AG04450 (cell line): ENCODE data around the gene DNAI1. TPM values are rescaled to one million over a fixed set of nuclear protein-coding genes. Genes with fewer than 3 reads are reported as not detected.

Experiments
- CTCF ChIA-PET: fragments of 300-600, 350-600 bp; formaldehyde crosslinking; extraction: SDS; loops from one replicate; lab custom pipeline; 2022; ENCODE audit warnings: antibody characterized with exemption, inconsistent platforms; lab: Charles Lee
- POLR2A ChIA-PET: fragments of 350-600 bp; formaldehyde crosslinking; extraction: SDS; loops from one replicate; lab custom pipeline; 2021; ENCODE audit warnings: antibody characterized with exemption, inconsistent platforms; lab: Yijun Ruan, JAX
- DNase-seq: peaks from one replicate; pipeline ENCODE4 v3.0.0-alpha.2; 2011; ENCODE audit warnings: low read depth, low spot score
- H3K27ac ChIP-seq: one replicate; pipeline ENCODE4 v1.5.1; 2012; ENCODE audit warnings: low read depth, low read length, control low read depth
- H3K27me3 ChIP-seq: one replicate; pipeline ENCODE4 v1.6.0; 2012; ENCODE audit warnings: low read length; ENCODE audit not compliant: control insufficient read depth, insufficient read depth
- H3K4me3 ChIP-seq: 2 replicates; pipeline ENCODE4 v1.5.1; 2011; ENCODE audit warnings: mild to moderate bottlenecking, low read depth, low read length, control low read depth
- H3K9me3 ChIP-seq: 2 replicates; pipeline ENCODE4 v1.5.1; 2012; ENCODE audit warnings: low read length; ENCODE audit not compliant: control insufficient read depth, insufficient read depth
- CTCF ChIP-seq: IDR thresholded peaks from 2 replicates; pipeline ENCODE4 v1.5.1; 2011; ENCODE audit warnings: low read depth, low read length, control low read depth, inconsistent platforms
- polyA plus RNA-seq: library from polyadenylated mRNA; depleted of rRNA; stranded (reverse); fragments of >200 nt; gene quantifications from 2 replicates; pipeline ENCODE4 v1.2.3, GENCODE V29; 2011

DNAI1 gene
- polyA plus RNA-seq, 1 experiment, result not detected

GRCh38 chr9:34446951-34447350, 11.7 kb upstream of the DNAI1 start:
- POLR2A ChIA-PET, result interaction anchor here (1.0 kb wide), 1 partner anchor 12 kb away, joined by 3 read pairs; the partner anchor contains the start of genes DNAI1 and FAM219A
- no peak overlapping the region for H3K27ac ChIP-seq
- CTCF ChIA-PET, result interaction anchor here (0.9 to 6.4 kb wide), 6 partner anchors 11 to 157 kb away, joined by 4 to 44 read pairs (median 8); no protein-coding TSS in a partner anchor

GRCh38 chr9:34450644-34451043, 8.0 kb upstream of the DNAI1 start:
- Histone ChIP-seq H3K27ac (no peak overlapping the region), H3K4me3 (no peak overlapping the region), H3K27me3 (no peaks in the 10 kb centered on the region), H3K9me3 (no peaks in the 10 kb centered on the region)
- ChIA-PET CTCF (interaction anchor here (2.0 to 3.2 kb wide), 2 partner anchors 47 to 50 kb away, joined by 7 to 13 read pairs; no protein-coding TSS in a partner anchor), POLR2A (no interaction called here)
- no peak for DNase-seq
- no peak for TF ChIP-seq CTCF

More at GRCh38 chr9:34446951-34447350, 11.7 kb upstream of the DNAI1 start:
- no peaks in the 10 kb centered on the region for H3K9me3 ChIP-seq
- no peak overlapping the region for H3K4me3 ChIP-seq
- TF ChIP-seq CTCF, result no peak
- no peak for DNase-seq
- H3K27me3 ChIP-seq, result no peaks in the 10 kb centered on the region

- Histone ChIP-seq H3K9me3 (no peaks in the 10 kb centered on the region), H3K27me3 (no peaks in the 10 kb centered on the region), H3K4me3 (no peak overlapping the region), H3K27ac (no peak overlapping the region)
- TF ChIP-seq CTCF, result no peak
- DNase-seq, result no peak
- CTCF ChIA-PET, result interaction anchor here (2.0 to 3.2 kb wide), 2 partner anchors 47 to 50 kb away, joined by 7 to 13 read pairs; no protein-coding TSS in a partner anchor
- POLR2A ChIA-PET, result no interaction called here
Observed at GRCh38 chr9:34451135-34451534, 7.5 kb upstream of the DNAI1 start.

- no peak for DNase-seq
- H3K4me3 ChIP-seq, result no peak overlapping the region
- H3K27ac ChIP-seq, result no peak overlapping the region
- H3K27me3 ChIP-seq, result no peaks in the 10 kb centered on the region
- TF ChIP-seq CTCF, result no peak
- H3K9me3 ChIP-seq, result no peaks in the 10 kb centered on the region
- ChIA-PET POLR2A (no interaction called here), CTCF (interaction anchor here (2.0 kb wide), 1 partner anchor 48 kb away, joined by 7 read pairs; no protein-coding TSS in a partner anchor)
Observed at GRCh38 chr9:34451545-34451944, 7.1 kb upstream of the DNAI1 start.

- Histone ChIP-seq H3K4me3 (no peak overlapping the region), H3K9me3 (no peaks in the 10 kb centered on the region; the same call in 1 of the 2 replicates), H3K27ac (no peak overlapping the region), H3K27me3 (no peaks in the 10 kb centered on the region)
- DNase-seq, result no peak
- ChIA-PET POLR2A (no interaction called here), CTCF (interaction anchor here (0.6 to 2.0 kb wide), 2 partner anchors 49 to 139 kb away, joined by 3 to 7 read pairs; no protein-coding TSS in a partner anchor)
- no peak for TF ChIP-seq CTCF
Observed at GRCh38 chr9:34452568-34452967, 6.0 kb upstream of the DNAI1 start.
